GM12874 (cell line): ENCODE measurements around the gene C1S.

Experiments
- TF ChIP-seq, protein P1 (sequence below): IDR thresholded peaks from 2 replicates; pipeline ENCODE4 v1.5.1; 2011; ENCODE audit warnings: low read depth, mild to moderate bottlenecking, control low read depth, low read length, moderate library complexity; ENCODE audit not compliant: insufficient read depth

The C1S gene

GRCh38 chr12:7118881-7119280 lies 58.4 kb downstream of the C1S start:
- TF ChIP-seq, protein P1, sequence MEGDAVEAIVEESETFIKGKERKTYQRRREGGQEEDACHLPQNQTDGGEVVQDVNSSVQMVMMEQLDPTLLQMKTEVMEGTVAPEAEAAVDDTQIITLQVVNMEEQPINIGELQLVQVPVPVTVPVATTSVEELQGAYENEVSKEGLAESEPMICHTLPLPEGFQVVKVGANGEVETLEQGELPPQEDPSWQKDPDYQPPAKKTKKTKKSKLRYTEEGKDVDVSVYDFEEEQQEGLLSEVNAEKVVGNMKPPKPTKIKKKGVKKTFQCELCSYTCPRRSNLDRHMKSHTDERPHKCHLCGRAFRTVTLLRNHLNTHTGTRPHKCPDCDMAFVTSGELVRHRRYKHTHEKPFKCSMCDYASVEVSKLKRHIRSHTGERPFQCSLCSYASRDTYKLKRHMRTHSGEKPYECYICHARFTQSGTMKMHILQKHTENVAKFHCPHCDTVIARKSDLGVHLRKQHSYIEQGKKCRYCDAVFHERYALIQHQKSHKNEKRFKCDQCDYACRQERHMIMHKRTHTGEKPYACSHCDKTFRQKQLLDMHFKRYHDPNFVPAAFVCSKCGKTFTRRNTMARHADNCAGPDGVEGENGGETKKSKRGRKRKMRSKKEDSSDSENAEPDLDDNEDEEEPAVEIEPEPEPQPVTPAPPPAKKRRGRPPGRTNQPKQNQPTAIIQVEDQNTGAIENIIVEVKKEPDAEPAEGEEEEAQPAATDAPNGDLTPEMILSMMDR: no peak

DNA sequence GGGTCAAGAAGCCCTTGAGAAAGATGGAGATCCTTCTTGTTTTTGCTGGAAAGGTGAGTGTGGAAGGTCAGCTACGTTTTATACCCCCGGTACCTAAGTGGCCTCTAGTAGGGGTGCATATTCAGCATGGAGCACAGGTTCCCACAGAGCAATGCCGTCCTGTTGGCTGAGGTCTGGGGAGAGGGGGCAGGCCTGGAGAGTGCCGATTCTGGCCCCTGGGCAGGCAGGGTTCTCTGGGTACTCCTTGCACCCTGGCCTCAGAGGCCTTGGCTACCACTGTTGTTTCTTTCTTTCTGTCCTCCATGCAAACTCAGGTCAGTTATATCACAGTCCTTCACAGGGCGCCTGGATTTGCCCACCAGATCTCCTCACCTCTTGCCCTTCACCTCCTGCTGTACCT lies 59.6 kb downstream of the C1S start:
- TF ChIP-seq, protein P1: no peak
